Esophagus (tissue), 2 donors: ENCODE measurements around the gene HS6ST1. TPM values are rescaled to one million over a fixed set of nuclear protein-coding genes. Genes with fewer than 3 reads are reported as not detected.

ENCODE experiments used
- polyA plus RNA-seq, 2 donors: library from polyadenylated mRNA; stranded (reverse); fragments of 200-250 nt; gene quantifications; one replicate each; pipeline ENCODE4 v1.2.3, GENCODE V29; 2013
- donor health status: healthy with polysubstance abuse.
- donor health status: Bipolar disorder and iron deficiency.

Gene HS6ST1
- polyA plus RNA-seq, 2 donors: 23.1 to 29.9 TPM

Other genes starting within 250 kb of the HS6ST1 start
- 1 to 10 TPM; 4.2 to 6.0 TPM for gene UGGT1, start 227.7 kb downstream of the HS6ST1 start, polyA plus RNA-seq